NCI-H748 (cell line): ENCODE results near the gene CASP14.
"Not testable (repeated sequence)": the region's sequence is repeated elsewhere in the genome, so short reads cannot be mapped to it uniquely, and the experiment has no call there.

ENCODE experiments used
- DNase-seq: peaks from one replicate; lab custom pipeline; 2025; ENCODE audit not compliant: unreplicated experiment; lab: John Stamatoyannopoulos, UW

CASP14 gene

GRCh38 chr19:15048885-15049541 is at the start of gene CASP14:
TSS of gene CASP14 (plus strand) at chr19:15049480. CDS start at chr19:15052252, 2,772 bp downstream.
- no peak for DNase-seq

- no peak for DNase-seq
Observed at GRCh38 chr19:15008308-15008707, 41.0 kb upstream of the CASP14 start.

GRCh38 chr19:15010501-15011300 is 38.6 kb upstream of the CASP14 start:
- no peak for DNase-seq

GRCh38 chr19:15014579-15014978 is 34.7 kb upstream of the CASP14 start:
- no peak for DNase-seq

- no peak for DNase-seq
Observed at GRCh38 chr19:15015946-15016542, 33.2 kb upstream of the CASP14 start.

GRCh38 chr19:15018836-15019235 is 30.4 kb upstream of the CASP14 start:
- not testable (repeated sequence) for DNase-seq

GRCh38 chr19:15021286-15022007 is 27.8 kb upstream of the CASP14 start:
- no peak for DNase-seq

GRCh38 chr19:15022752-15023151 is 26.5 kb upstream of the CASP14 start:
- peak; percentile 18 for DNase-seq

- DNase-seq, result no peak
Observed at GRCh38 chr19:15025217-15025616, 24.1 kb upstream of the CASP14 start.

- no peak for DNase-seq
Observed at GRCh38 chr19:15028490-15028889, 20.8 kb upstream of the CASP14 start.

- DNase-seq, result no peak
Observed at GRCh38 chr19:15031675-15032074, 17.6 kb upstream of the CASP14 start.

GRCh38 chr19:15035795-15036311 is 13.4 kb upstream of the CASP14 start:
- no peak for DNase-seq

- no peak for DNase-seq
Observed at GRCh38 chr19:15037586-15037985, 11.7 kb upstream of the CASP14 start.

- DNase-seq, result no peak
Observed at GRCh38 chr19:15038294-15038693, 11.0 kb upstream of the CASP14 start.

GRCh38 chr19:15042003-15042402 is 7.3 kb upstream of the CASP14 start:
- DNase-seq, result no peak

- no peak for DNase-seq
Observed at GRCh38 chr19:15042826-15043225, 6.5 kb upstream of the CASP14 start.

GRCh38 chr19:15045506-15045905 is 3.8 kb upstream of the CASP14 start:
- DNase-seq, result no peak

GRCh38 chr19:15047680-15048079 is 1.6 kb upstream of the CASP14 start:
- DNase-seq, result no peak

- DNase-seq, result no peak
Observed at GRCh38 chr19:15048128-15048527, 1.2 kb upstream of the CASP14 start.

- no peak for DNase-seq
Observed at GRCh38 chr19:15050639-15051038, 1.4 kb downstream of the CASP14 start.

- peak; percentile 1 for DNase-seq
Observed at GRCh38 chr19:15062036-15062435, 12.8 kb downstream of the CASP14 start.
